CD14-positive monocyte (primary cell): ENCODE measurements around the gene RPLP1. TPM values are rescaled to one million over a fixed set of nuclear protein-coding genes. Genes with fewer than 3 reads are reported as not detected.
A peak's percentile ranks its signal among the peaks of the same experiment; 100 is the strongest.

Experiments
- DNase-seq, 3 donors: peaks; one replicate each; pipeline ENCODE4 v3.0.0-alpha.2; 2011 to 2022
- H2AFZ ChIP-seq: 2 replicates; pipeline ENCODE4 v1.6.0; 2012; ENCODE audit warnings: mild to moderate bottlenecking, low read depth, low read length, inconsistent platforms; ENCODE audit not compliant: insufficient read depth, poor library complexity, severe bottlenecking
- H3K27ac ChIP-seq, 2 donors: 1 replicate in 1 of 2; 2 replicates in 1 of 2; pipeline ENCODE4 v1.5.1; 2012 to 2013; ENCODE audit warnings: low read length in 2 of 2, control low read depth in 1 of 2, inconsistent platforms in 1 of 2, low read depth in 1 of 2, mild to moderate bottlenecking in 1 of 2
- H3K27me3 ChIP-seq, 2 donors: one replicate each; pipeline versions ENCODE4 v1.6.0 to v1.6.1; 2011 to 2013; ENCODE audit warnings: low read length in 2 of 2; ENCODE audit not compliant: control insufficient read depth in 2 of 2, insufficient read depth in 2 of 2
- H3K36me3 ChIP-seq, 2 donors: replicated peaks in 1 of 2; 1 replicate in 1 of 2; 2 replicates in 1 of 2; pipeline versions ENCODE4 v1.5.1 to v1.6.1; 2012 to 2013; ENCODE audit warnings: low read length in 2 of 2, control low read depth in 1 of 2, inconsistent platforms in 1 of 2, mild to moderate bottlenecking in 1 of 2; ENCODE audit not compliant: insufficient read depth in 2 of 2, control insufficient read depth in 1 of 2
- H3K4me1 ChIP-seq, 2 donors: 1 replicate in 1 of 2; 2 replicates in 1 of 2; pipeline versions ENCODE4 v1.5.1 to v1.6.1; 2012 to 2013; ENCODE audit warnings: low read length in 2 of 2, control low read depth in 1 of 2, inconsistent platforms in 1 of 2, mild to moderate bottlenecking in 1 of 2, moderate library complexity in 1 of 2; ENCODE audit not compliant: insufficient read depth in 2 of 2, control insufficient read depth in 1 of 2
- H3K4me2 ChIP-seq: replicated peaks from 2 replicates; pipeline ENCODE3; 2012; ENCODE audit warnings: low read length, moderate library complexity, mild to moderate bottlenecking; ENCODE audit not compliant: poor library complexity, severe bottlenecking; ENCODE audit errors: extremely low read depth
- H3K4me3 ChIP-seq, 3 experiments: fragments of 200-600 bp in 1 of 3; sonication (generic) in 1 of 3; replicated peaks in 1 of 3; 1 replicate in 2 of 3; 2 replicates in 1 of 3; pipeline ENCODE4 v1.5.1; 2011 to 2013; ENCODE audit warnings: low read length in 3 of 3, mild to moderate bottlenecking in 3 of 3, control low read depth in 2 of 3, low read depth in 2 of 3, inconsistent platforms in 1 of 3, moderate library complexity in 1 of 3
- H3K79me2 ChIP-seq: 2 replicates; pipeline ENCODE4 v1.6.0; 2012; ENCODE audit warnings: mild to moderate bottlenecking, control low read depth, inconsistent platforms, low read length, moderate library complexity; ENCODE audit not compliant: insufficient read depth
- H3K9ac ChIP-seq: 2 replicates; pipeline ENCODE4 v1.6.0; 2017; ENCODE audit warnings: low read length, mild to moderate bottlenecking; ENCODE audit not compliant: insufficient read depth, poor library complexity, severe bottlenecking
- H3K9me3 ChIP-seq, 2 donors: replicated peaks in 1 of 2; 1 replicate in 1 of 2; 2 replicates in 1 of 2; pipeline versions ENCODE4 v1.5.1 to v1.6.1; 2012 to 2013; ENCODE audit warnings: low read length in 2 of 2, control low read depth in 1 of 2; ENCODE audit not compliant: control insufficient read depth in 1 of 2, insufficient read depth in 1 of 2
- H4K20me1 ChIP-seq: 2 replicates; pipeline ENCODE4 v1.6.0; 2012; ENCODE audit warnings: mild to moderate bottlenecking, low read length, control low read depth, moderate library complexity; ENCODE audit not compliant: insufficient read depth
- H3K27ac Mint-ChIP-seq, 7 donors: one replicate each; pipeline ENCODE4 v1.8.0; 2020; ENCODE audit warnings: mild to moderate bottlenecking in 7 of 7, mixed read lengths in 7 of 7, moderate library complexity in 6 of 7, inconsistent platforms in 2 of 7
- H3K27me3 Mint-ChIP-seq, 3 donors: one replicate each; pipeline ENCODE4 v1.8.0; 2021 to 2022; ENCODE audit warnings: low read depth in 3 of 3, mild to moderate bottlenecking in 3 of 3, mixed read lengths in 3 of 3, moderate library complexity in 3 of 3, inconsistent platforms in 1 of 3
- H3K36me3 Mint-ChIP-seq, 2 donors: one replicate each; pipeline ENCODE4 v1.8.0; 2020; ENCODE audit warnings: mixed read lengths in 2 of 2, inconsistent platforms in 1 of 2, mild to moderate bottlenecking in 1 of 2
- H3K4me1 Mint-ChIP-seq: one replicate; pipeline ENCODE4 v1.8.0; 2020; ENCODE audit warnings: mild to moderate bottlenecking, mixed read lengths
- H3K4me3 Mint-ChIP-seq, 2 donors: one replicate each; pipeline ENCODE4 v1.8.0; 2020; ENCODE audit warnings: mild to moderate bottlenecking in 2 of 2, mixed read lengths in 2 of 2, moderate library complexity in 1 of 2
- H3K9me3 Mint-ChIP-seq, 7 donors: one replicate each; pipeline ENCODE4 v1.8.0; 2020 to 2022; ENCODE audit warnings: mixed read lengths in 7 of 7, mild to moderate bottlenecking in 6 of 7, moderate library complexity in 6 of 7, inconsistent platforms in 2 of 7
- whole genome bisulfite sequencing: methylation state at CpG from one replicate; pipeline ENCODE4 v1.1.5; 2013; ENCODE audit warnings: missing lambda C conversion rate; ENCODE audit not compliant: insufficient coverage; 5-methylcytosine and 5-hydroxymethylcytosine counted together
- intact Hi-C, 2 donors: fragments of 100-400 bp; cut with micrococcal nuclease; formaldehyde crosslinking; loops; one replicate each; pipeline versions ENCODE4 v1.15.0 to v1.15.1; 2023
- polyA plus RNA-seq, 3 donors: library from polyadenylated mRNA; depleted of rRNA in 1 of 3; unstranded in 2 of 3; stranded (reverse) in 1 of 3; fragments of 300-500 nt in 2 of 3; fragments of >200 nt in 1 of 3; fragmentation: Illumina TruSeq in 2 of 3; gene quantifications; 1 replicate in 2 of 3; 2 replicates in 1 of 3; pipeline ENCODE4 v1.2.3, GENCODE V29; 2012 to 2021
- TF ChIP-seq, protein P1 (sequence below): fragments of 200-600 bp; IDR thresholded peaks from one replicate; pipeline ENCODE4 v1.8.0; 2022; ENCODE audit warnings: antibody characterized with exemption, mild to moderate bottlenecking

RPLP1 gene
- polyA plus RNA-seq, 3 donors = 1,140 to 1,235 (median 1,177) TPM

GRCh38 chr15:69436951-69437350 lies 15.7 kb upstream of the RPLP1 start:
- Histone ChIP-seq H3K9ac (no peak overlapping the region), H3K79me2 (peaks cover 32% of the 10 kb centered on the region), H3K9me3 (no peaks in the 10 kb centered on the region), H2AFZ (no peak overlapping the region), H4K20me1 (no peaks in the 10 kb centered on the region), H3K27me3 (no peaks in the 10 kb centered on the region), H3K4me1 (peaks cover 36 to 59% of the 10 kb centered on the region in 2 donors), H3K27ac (peak overlapping the region; percentile 72 to 74), H3K4me3 (peak overlapping the region in 1 of 3 experiments; percentile 51), H3K4me2 (peak overlapping the region; percentile 62), H3K36me3 (peaks cover 3 to 50% of the 10 kb centered on the region in 2 donors)
- Mint-ChIP-seq H3K36me3 (peaks cover 16 to 53% of the 10 kb centered on the region in 2 donors), H3K9me3 (peaks cover 0 to 2% (median 0%) of the 10 kb centered on the region in 7 donors), H3K27ac (peak overlapping the region; percentile 81 to 94 (median 91)), H3K27me3 (no peaks in the 10 kb centered on the region), H3K4me1 (peaks cover 43% of the 10 kb centered on the region), H3K4me3 (peak overlapping the region; percentile 48 to 60)
- WGBS = no CpG with 5 or more reads among the region's 4 CpGs
- intact Hi-C loops = no loop called here
- TF ChIP-seq, protein P1, sequence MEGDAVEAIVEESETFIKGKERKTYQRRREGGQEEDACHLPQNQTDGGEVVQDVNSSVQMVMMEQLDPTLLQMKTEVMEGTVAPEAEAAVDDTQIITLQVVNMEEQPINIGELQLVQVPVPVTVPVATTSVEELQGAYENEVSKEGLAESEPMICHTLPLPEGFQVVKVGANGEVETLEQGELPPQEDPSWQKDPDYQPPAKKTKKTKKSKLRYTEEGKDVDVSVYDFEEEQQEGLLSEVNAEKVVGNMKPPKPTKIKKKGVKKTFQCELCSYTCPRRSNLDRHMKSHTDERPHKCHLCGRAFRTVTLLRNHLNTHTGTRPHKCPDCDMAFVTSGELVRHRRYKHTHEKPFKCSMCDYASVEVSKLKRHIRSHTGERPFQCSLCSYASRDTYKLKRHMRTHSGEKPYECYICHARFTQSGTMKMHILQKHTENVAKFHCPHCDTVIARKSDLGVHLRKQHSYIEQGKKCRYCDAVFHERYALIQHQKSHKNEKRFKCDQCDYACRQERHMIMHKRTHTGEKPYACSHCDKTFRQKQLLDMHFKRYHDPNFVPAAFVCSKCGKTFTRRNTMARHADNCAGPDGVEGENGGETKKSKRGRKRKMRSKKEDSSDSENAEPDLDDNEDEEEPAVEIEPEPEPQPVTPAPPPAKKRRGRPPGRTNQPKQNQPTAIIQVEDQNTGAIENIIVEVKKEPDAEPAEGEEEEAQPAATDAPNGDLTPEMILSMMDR = no peak
- DNase-seq = peak in 2 of 3 donors; percentile 45 to 64

DNA sequence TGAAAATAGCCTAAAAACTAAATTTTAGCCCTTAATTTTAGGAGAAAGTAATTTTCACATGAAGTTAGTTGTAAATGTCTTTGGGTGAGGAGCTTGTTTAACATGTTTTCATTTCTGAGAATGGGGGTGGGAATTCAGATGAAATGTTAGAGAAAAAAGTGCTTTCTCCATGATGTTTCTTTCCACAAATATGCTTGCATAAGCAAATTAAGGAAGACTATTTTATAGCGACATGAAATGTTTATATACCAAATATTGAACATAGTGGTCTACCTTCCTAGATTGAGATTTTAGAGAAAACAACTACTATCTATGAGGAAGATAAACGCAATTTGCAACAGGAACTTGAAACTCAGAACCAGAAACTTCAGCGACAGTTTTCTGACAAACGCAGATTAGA lies 13.0 kb upstream of the RPLP1 start:
- H3K4me3 Mint-ChIP-seq = peak overlapping the region; percentile 58 to 98
- Histone ChIP-seq H3K9me3 (no peaks in the 10 kb centered on the region), H4K20me1 (no peaks in the 10 kb centered on the region), H3K4me3 (peak overlapping the region; percentile 23 to 61 (median 59)), H3K4me2 (peak overlapping the region; percentile 68), H3K36me3 (peaks cover 5 to 39% of the 10 kb centered on the region in 2 donors), H2AFZ (peak overlapping the region; percentile 33), H3K4me1 (peaks cover 36 to 59% of the 10 kb centered on the region in 2 donors), H3K27me3 (no peaks in the 10 kb centered on the region), H3K79me2 (peaks cover 29% of the 10 kb centered on the region), H3K27ac (peak overlapping the region in 1 of 2 donors; percentile 74), H3K9ac (peak overlapping the region; percentile 27)
- peaks cover 0 to 2% (median 0%) of the 10 kb centered on the region in 7 donors for H3K9me3 Mint-ChIP-seq
- H3K27ac Mint-ChIP-seq = peak overlapping the region; percentile 13 to 92 (median 76)
- 0% methylated on average over 3 of the region's 4 CpGs for WGBS
- H3K27me3 Mint-ChIP-seq = no peaks in the 10 kb centered on the region
- H3K4me1 Mint-ChIP-seq = peaks cover 49% of the 10 kb centered on the region
- intact Hi-C loops = no loop called here
- TF ChIP-seq, protein P1 = no peak
- H3K36me3 Mint-ChIP-seq = peaks cover 12 to 49% of the 10 kb centered on the region in 2 donors
- DNase-seq = peak in 1 of 3 donors; percentile 24
